B cell (primary cell): ENCODE measurements around the gene PPP1CB. TPM values are rescaled to one million over a fixed set of nuclear protein-coding genes. Genes with fewer than 3 reads are reported as not detected.

ENCODE experiments used
- ATAC-seq: fragments of 200-7000 bp; cut with Tn5 transposase; one replicate; pipeline ENCODE4 v1.10.0; 2021; ENCODE audit warnings: low read depth, mild to moderate bottlenecking, moderate number of reproducible peaks, moderate library complexity
- CTCF ChIA-PET: fragments of 350-600 bp; sonication (Branson Sonifier 250); formaldehyde crosslinking; loops from one replicate; lab custom pipeline; 2021; ENCODE audit warnings: antibody characterized with exemption, inconsistent platforms; lab: Charles Lee
- POLR2A ChIA-PET: fragments of 350-600 bp; sonication (Branson Sonifier 250); formaldehyde crosslinking; loops from one replicate; lab custom pipeline; 2021; ENCODE audit warnings: antibody characterized with exemption; lab: Charles Lee
- DNase-seq: peaks from one replicate; pipeline ENCODE4 v3.0.0; 2013
- H2AFZ ChIP-seq: 2 replicates; pipeline ENCODE4 v1.6.1; 2012; ENCODE audit warnings: mild to moderate bottlenecking, low read depth, low read length; ENCODE audit not compliant: insufficient read depth, poor library complexity, severe bottlenecking
- H3K27ac ChIP-seq, 2 donors: 1 replicate in 1 of 2; 2 replicates in 1 of 2; pipeline ENCODE4 v1.5.1; 2012 to 2013; ENCODE audit warnings: low read length in 2 of 2, mild to moderate bottlenecking in 2 of 2, moderate library complexity in 1 of 2
- H3K27me3 ChIP-seq, 4 experiments: fragments of 200-600 bp in 1 of 4; sonication (generic) in 1 of 4; replicated peaks in 1 of 4; 1 replicate in 2 of 4; 2 replicates in 2 of 4; pipeline versions ENCODE4 v1.6.1 to v1.7.0; 2013 to 2016; ENCODE audit warnings: low read length in 3 of 4, mild to moderate bottlenecking in 2 of 4, mixed read lengths in 1 of 4, moderate library complexity in 1 of 4; ENCODE audit not compliant: insufficient read depth in 4 of 4, control insufficient read depth in 3 of 4; ENCODE audit errors: control extremely low read depth in 1 of 4
- H3K36me3 ChIP-seq, 2 experiments: replicated peaks in 1 of 2; 1 replicate in 1 of 2; 2 replicates in 1 of 2; pipeline versions ENCODE4 v1.6.1 to v1.7.1; 2013; ENCODE audit warnings: low read length in 1 of 2; ENCODE audit not compliant: insufficient read depth in 2 of 2, control insufficient read depth in 1 of 2; ENCODE audit errors: control extremely low read depth in 1 of 2, extremely low read depth in 1 of 2
- H3K4me1 ChIP-seq, 2 donors: fragments of 200-600 bp in 1 of 2; sonication (generic) in 1 of 2; 1 replicate in 1 of 2; 2 replicates in 1 of 2; pipeline versions ENCODE4 v1.5.1 to v1.6.1; 2013 to 2017; ENCODE audit warnings: low read length in 2 of 2; ENCODE audit not compliant: control insufficient read depth in 2 of 2, insufficient read depth in 2 of 2
- H3K4me2 ChIP-seq: replicated peaks from 2 replicates; pipeline ENCODE3; 2012; ENCODE audit warnings: mild to moderate bottlenecking, low read depth, low read length; ENCODE audit not compliant: poor library complexity, severe bottlenecking
- H3K4me3 ChIP-seq, 5 experiments: fragments of 200-600 bp in 1 of 5; sonication (generic) in 1 of 5; 1 replicate in 3 of 5; 2 replicates in 2 of 5; pipeline versions ENCODE4 v1.5.1 to v1.7.0; 2011 to 2016; ENCODE audit warnings: low read length in 4 of 5, mild to moderate bottlenecking in 4 of 5, low read depth in 2 of 5, control low read depth in 1 of 5, moderate library complexity in 1 of 5; ENCODE audit not compliant: insufficient read depth in 1 of 5; ENCODE audit errors: control extremely low read depth in 1 of 5, extremely low read depth in 1 of 5
- H3K79me2 ChIP-seq: fragments of 200-600 bp; sonication (generic); one replicate; pipeline ENCODE4 v1.6.0; 2016; ENCODE audit warnings: low read length; ENCODE audit not compliant: control insufficient read depth, insufficient read depth
- H3K9ac ChIP-seq: fragments of 200-600 bp; sonication (generic); 2 replicates; pipeline ENCODE4 v1.6.1; 2017; ENCODE audit warnings: mild to moderate bottlenecking, low read length, moderate library complexity
- H3K9me3 ChIP-seq, 3 donors: one replicate each; pipeline versions ENCODE4 v1.6.1 to v1.7.1; 2013; ENCODE audit warnings: low read length in 2 of 3; ENCODE audit not compliant: control insufficient read depth in 2 of 3, insufficient read depth in 1 of 3; ENCODE audit errors: control extremely low read depth in 1 of 3
- H4K20me1 ChIP-seq: 2 replicates; pipeline ENCODE4 v1.6.0; 2012; ENCODE audit warnings: mild to moderate bottlenecking, low read length; ENCODE audit not compliant: insufficient read depth, control insufficient read depth, poor library complexity, severe bottlenecking
- H3K27ac Mint-ChIP-seq: one replicate; pipeline ENCODE4 v1.8.0; 2021; ENCODE audit warnings: mixed read lengths
- H3K27me3 Mint-ChIP-seq: one replicate; pipeline ENCODE4 v1.8.0; 2021; ENCODE audit warnings: mixed read lengths
- H3K4me1 Mint-ChIP-seq: one replicate; pipeline ENCODE4 v1.8.0; 2021; ENCODE audit warnings: mixed read lengths
- H3K4me3 Mint-ChIP-seq: one replicate; pipeline ENCODE4 v1.8.0; 2021; ENCODE audit warnings: mixed read lengths
- H3K9me3 Mint-ChIP-seq: one replicate; pipeline ENCODE4 v1.8.0; 2022; ENCODE audit warnings: mixed read lengths; ENCODE audit not compliant: insufficient read depth
- EZH2 ChIP-seq: IDR thresholded peaks from 2 replicates; pipeline ENCODE4 v1.6.1; 2012; ENCODE audit warnings: borderline replicate concordance, low read depth, mild to moderate bottlenecking, moderate library complexity, low read length; ENCODE audit not compliant: insufficient read depth, poor library complexity, severe bottlenecking
- WGBS: methylation state at CpG from one replicate; pipeline ENCODE4 v1.1.5; 2013; ENCODE audit warnings: missing lambda C conversion rate; ENCODE audit not compliant: insufficient coverage; 5-methylcytosine and 5-hydroxymethylcytosine counted together
- intact Hi-C: fragments of 100-400 bp; cut with micrococcal nuclease; formaldehyde crosslinking; loops from one replicate; pipeline ENCODE4 v1.10.0; 2022
- polyA plus RNA-seq: library from polyadenylated mRNA; depleted of rRNA; stranded (reverse); fragments of >200 nt; gene quantifications from 2 replicates; pipeline ENCODE4 v1.2.3, GENCODE V29; 2012
- total RNA-seq, 2 donors: library from RNA; stranded (reverse); fragments of 120-200 nt in 1 of 2; gene quantifications; 1 replicate in 1 of 2; 2 replicates in 1 of 2; pipeline versions ENCODE4 v1.2.3 to v1.2.4, GENCODE V29; 2013 to 2022
- TF ChIP-seq, protein P1 (sequence below): fragments of 200-600 bp; IDR thresholded peaks from one replicate; pipeline ENCODE4 v1.8.0; 2022; ENCODE audit warnings: antibody characterized with exemption, mild to moderate bottlenecking

PPP1CB gene
- total and polyA plus RNA-seq, 2 donors (not counting 1 experiment from before 2014, with no cell fraction given): 26.9 to 152 TPM

DNA sequence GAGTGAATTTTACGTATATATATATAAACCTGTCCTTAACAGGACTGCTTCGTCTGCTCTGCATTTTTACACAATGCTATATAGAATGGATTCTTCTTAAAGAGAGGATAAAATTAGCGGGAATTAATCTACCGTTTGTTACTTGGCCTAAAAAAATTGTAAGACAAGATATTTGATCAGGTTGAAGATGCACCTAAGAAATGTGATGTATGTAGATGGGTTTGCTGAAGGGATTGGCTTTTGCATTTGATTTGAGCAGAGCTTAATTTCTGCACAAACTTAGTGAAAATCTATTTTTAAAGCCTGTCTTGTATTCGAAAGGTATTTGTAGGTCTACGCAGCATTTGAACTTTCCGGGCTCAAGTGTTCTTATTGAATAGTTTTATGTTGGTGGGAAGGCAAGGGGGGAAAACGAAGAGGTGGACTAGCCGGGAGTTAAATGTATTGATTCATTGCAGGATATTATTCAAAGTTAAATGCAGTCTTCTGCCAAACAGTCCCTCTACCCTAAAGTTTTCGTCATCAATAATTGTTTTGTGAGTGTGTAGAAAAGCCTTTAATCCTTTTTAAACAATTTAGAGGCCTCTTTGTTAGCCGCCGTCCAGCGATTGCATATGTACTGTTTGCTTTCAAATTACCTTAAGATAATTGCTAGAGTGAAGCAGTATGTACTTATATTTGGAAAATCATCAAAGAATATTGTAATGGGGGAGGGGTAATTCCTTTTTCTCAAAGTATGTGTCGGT, 1.2 kb downstream of the PPP1CB start:
- Histone ChIP-seq H3K4me2 (peak overlapping the region; percentile 79), H3K79me2 (peaks cover 67% of the 10 kb centered on the region), H3K27ac (peak overlapping the region; percentile 94 to 98), H4K20me1 (peaks cover 46% of the 10 kb centered on the region), H3K4me1 (peaks cover 29 to 43% of the 10 kb centered on the region in 2 donors), H2AFZ (peak overlapping the region; percentile 85), H3K9ac (peak overlapping the region; percentile 97), H3K9me3 (no peaks in the 10 kb centered on the region), H3K27me3 (no peaks in the 10 kb centered on the region), H3K4me3 (peak overlapping the region; percentile 86 to 99 (median 94)), H3K36me3 (peaks cover 0 to 1% of the 10 kb centered on the region in 2 experiments)
- Mint-ChIP-seq H3K27me3 (no peaks in the 10 kb centered on the region), H3K4me1 (peaks cover 66% of the 10 kb centered on the region), H3K4me3 (peak overlapping the region; percentile 95), H3K27ac (peak overlapping the region; percentile 96), H3K9me3 (no peaks in the 10 kb centered on the region)
- DNase-seq (no peak), ATAC-seq (no peak)
- POLR2A ChIA-PET: interaction anchor here (1.3 kb wide), 1 partner anchor 158 kb away, joined by 5 read pairs; no protein-coding TSS in a partner anchor
- TF ChIP-seq, protein P1, sequence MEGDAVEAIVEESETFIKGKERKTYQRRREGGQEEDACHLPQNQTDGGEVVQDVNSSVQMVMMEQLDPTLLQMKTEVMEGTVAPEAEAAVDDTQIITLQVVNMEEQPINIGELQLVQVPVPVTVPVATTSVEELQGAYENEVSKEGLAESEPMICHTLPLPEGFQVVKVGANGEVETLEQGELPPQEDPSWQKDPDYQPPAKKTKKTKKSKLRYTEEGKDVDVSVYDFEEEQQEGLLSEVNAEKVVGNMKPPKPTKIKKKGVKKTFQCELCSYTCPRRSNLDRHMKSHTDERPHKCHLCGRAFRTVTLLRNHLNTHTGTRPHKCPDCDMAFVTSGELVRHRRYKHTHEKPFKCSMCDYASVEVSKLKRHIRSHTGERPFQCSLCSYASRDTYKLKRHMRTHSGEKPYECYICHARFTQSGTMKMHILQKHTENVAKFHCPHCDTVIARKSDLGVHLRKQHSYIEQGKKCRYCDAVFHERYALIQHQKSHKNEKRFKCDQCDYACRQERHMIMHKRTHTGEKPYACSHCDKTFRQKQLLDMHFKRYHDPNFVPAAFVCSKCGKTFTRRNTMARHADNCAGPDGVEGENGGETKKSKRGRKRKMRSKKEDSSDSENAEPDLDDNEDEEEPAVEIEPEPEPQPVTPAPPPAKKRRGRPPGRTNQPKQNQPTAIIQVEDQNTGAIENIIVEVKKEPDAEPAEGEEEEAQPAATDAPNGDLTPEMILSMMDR: no peak
- TF ChIP-seq EZH2: no peak
- 3% methylated on average over 4 of the region's 14 CpGs for WGBS
- intact Hi-C loops: loop anchor here (1.0 to 5.0 kb wide), 6 partner anchors 22 to 1396 kb away; partner anchors contain the start of genes BABAM2, GTF3C2, MRPL33 and RBKS
- CTCF ChIA-PET: interaction anchor here (0.8 to 10.8 kb wide), 2 partner anchors 158 to 186 kb away, joined by 3 to 112 read pairs; no protein-coding TSS in a partner anchor

DNA sequence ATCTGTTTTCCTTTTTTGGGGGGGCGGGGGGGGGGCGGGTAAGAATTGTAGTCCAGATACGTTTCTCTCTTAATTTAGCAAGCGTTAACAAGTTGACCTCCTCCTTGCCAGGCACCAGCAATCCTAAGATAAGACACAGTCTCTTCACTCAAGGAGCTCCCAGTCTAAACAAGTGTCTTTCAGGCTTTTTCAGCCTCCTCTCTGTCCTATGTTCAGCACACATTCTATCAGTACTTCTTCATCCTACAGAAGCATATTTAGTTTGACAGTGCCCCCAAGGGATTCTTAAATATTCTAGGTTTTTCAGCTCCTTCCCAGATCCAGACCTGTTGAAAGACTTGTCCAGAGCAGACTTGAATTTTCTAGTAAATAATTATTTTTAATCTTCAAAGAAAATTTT, 2.7 kb downstream of the PPP1CB start:
- H3K4me3 ChIP-seq: no peak overlapping the region
- no peak overlapping the region for H3K9ac ChIP-seq
- H3K9me3 ChIP-seq: no peaks in the 10 kb centered on the region
- H3K79me2 ChIP-seq: peaks cover 78% of the 10 kb centered on the region
- no peaks in the 10 kb centered on the region for H3K27me3 ChIP-seq
- WGBS: 80% methylated on average over 1 of the region's 4 CpGs
- Mint-ChIP-seq H3K4me1 (peaks cover 70% of the 10 kb centered on the region), H3K4me3 (peak overlapping the region; percentile 56), H3K27ac (no peak overlapping the region), H3K27me3 (no peaks in the 10 kb centered on the region), H3K9me3 (no peaks in the 10 kb centered on the region)
- H4K20me1 ChIP-seq: peaks cover 61% of the 10 kb centered on the region
- CTCF ChIA-PET: interaction anchor here (0.6 to 10.8 kb wide), 2 partner anchors 159 to 207 kb away, joined by 3 to 112 read pairs; no protein-coding TSS in a partner anchor
- no peak overlapping the region for H3K27ac ChIP-seq
- ATAC-seq: no peak
- H3K4me1 ChIP-seq: peaks cover 35 to 52% of the 10 kb centered on the region in 2 donors
- peaks cover 6 to 9% of the 10 kb centered on the region in 2 experiments for H3K36me3 ChIP-seq
- H3K4me2 ChIP-seq: peak overlapping the region; percentile 9
- intact Hi-C loops: loop anchor here (5.0 kb wide), 4 partner anchors 58 to 1397 kb away; partner anchors contain the start of genes BABAM2, GTF3C2, MRPL33 and RBKS
- POLR2A ChIA-PET: interaction anchor here (1.2 kb wide), 1 partner anchor 14 kb away, joined by 3 read pairs; no protein-coding TSS in a partner anchor
- no peak overlapping the region for H2AFZ ChIP-seq
- TF ChIP-seq, protein P1: no peak
- no peak for TF ChIP-seq EZH2
- DNase-seq: no peak
